Keratinocyte (primary cell): ENCODE results near the gene RPL41. TPM values are rescaled to one million over a fixed set of nuclear protein-coding genes. Genes with fewer than 3 reads are reported as not detected.
"Not testable (repeated sequence)": the region's sequence is repeated elsewhere in the genome, so short reads cannot be mapped to it uniquely, and the experiment has no call there.

Source experiments
- DNase-seq: peaks from one replicate; pipeline ENCODE4 v3.0.0-alpha.2; 2011; ENCODE audit warnings: low read depth, missing footprints, low spot score
- FAIRE-seq: peaks from 2 replicates; lab custom pipeline; 2011; peaks lifted over from hg19 to GRCh38; lab: Jason Lieb, UNC
- H2AFZ ChIP-seq: 2 replicates; pipeline ENCODE4 v1.6.0; 2012; ENCODE audit warnings: low read length, control low read depth, inconsistent platforms; ENCODE audit not compliant: control insufficient read depth
- H3K27ac ChIP-seq: 2 replicates; pipeline ENCODE4 v1.5.1; 2011; ENCODE audit warnings: low read length; ENCODE audit not compliant: control insufficient read depth, insufficient read depth
- H3K27me3 ChIP-seq: 3 replicates; pipeline ENCODE4 v1.6.0; 2011; ENCODE audit warnings: low read length; ENCODE audit not compliant: control insufficient read depth, insufficient read depth; ENCODE audit errors: extremely low read depth
- H3K36me3 ChIP-seq, 2 experiments: 2 replicates in 1 of 2; 3 replicates in 1 of 2; pipeline ENCODE4 v1.5.1; 2011; ENCODE audit warnings: low read length in 2 of 2, mild to moderate bottlenecking in 1 of 2; ENCODE audit not compliant: control insufficient read depth in 2 of 2, insufficient read depth in 2 of 2; ENCODE audit errors: extremely low read depth in 1 of 2
- H3K4me1 ChIP-seq: 3 replicates; pipeline ENCODE4 v1.5.1; 2011; ENCODE audit warnings: low read length; ENCODE audit not compliant: control insufficient read depth, insufficient read depth; ENCODE audit errors: extremely low read depth
- H3K4me2 ChIP-seq: 3 replicates; pipeline ENCODE4 v1.6.0; 2011; ENCODE audit warnings: low read depth, low read length; ENCODE audit not compliant: control insufficient read depth, insufficient read depth; ENCODE audit errors: extremely low read depth
- H3K4me3 ChIP-seq, 3 experiments: fragments of 200-600 bp in 1 of 3; sonication (generic) in 1 of 3; 2 replicates in 2 of 3; 3 replicates in 1 of 3; pipeline ENCODE4 v1.5.1; 2011 to 2016; ENCODE audit warnings: low read length in 3 of 3, mild to moderate bottlenecking in 3 of 3, control low read depth in 2 of 3, inconsistent platforms in 1 of 3, low read depth in 1 of 3, mixed read lengths in 1 of 3, mixed run types in 1 of 3, moderate library complexity in 1 of 3; ENCODE audit not compliant: control insufficient read depth in 2 of 3, insufficient read depth in 2 of 3; ENCODE audit errors: extremely low read depth in 1 of 3
- H3K79me2 ChIP-seq: 2 replicates; pipeline ENCODE4 v1.6.0; 2012; ENCODE audit warnings: low read length; ENCODE audit not compliant: control insufficient read depth, insufficient read depth
- H3K9ac ChIP-seq: 3 replicates; pipeline ENCODE4 v1.6.0; 2011; ENCODE audit warnings: low read length; ENCODE audit not compliant: control insufficient read depth, insufficient read depth; ENCODE audit errors: extremely low read depth
- H3K9me1 ChIP-seq: 3 replicates; pipeline ENCODE4 v1.6.0; 2011; ENCODE audit warnings: low read length; ENCODE audit not compliant: control insufficient read depth, insufficient read depth; ENCODE audit errors: extremely low read depth
- H3K9me3 ChIP-seq: 2 replicates; pipeline ENCODE4 v1.5.1; 2012; ENCODE audit warnings: low read depth, low read length; ENCODE audit not compliant: control insufficient read depth
- H4K20me1 ChIP-seq: 3 replicates; pipeline ENCODE4 v1.6.0; 2011; ENCODE audit warnings: low read length; ENCODE audit not compliant: control insufficient read depth, insufficient read depth; ENCODE audit errors: extremely low read depth
- EZH2 ChIP-seq: IDR thresholded peaks from one replicate; pipeline ENCODE4 v1.6.1; 2012; ENCODE audit warnings: inconsistent platforms, mild to moderate bottlenecking, low read length, moderate library complexity
- dilution Hi-C: fragments of 300-500 bp; cut with MboI; formaldehyde crosslinking; loops from one replicate; pipeline ENCODE4 v1.7.0; 2020; ENCODE audit warnings: low sequenced_read_pairs; ENCODE audit not compliant: extremely low pct_ligation_motif_present
- polyA plus RNA-seq, 5 experiments: library from polyadenylated mRNA; depleted of rRNA in 3 of 5; stranded (reverse) in 3 of 5; stranded (forward) in 1 of 5; unstranded in 1 of 5; fragments of >200 nt; gene quantifications; 1 replicate in 1 of 5; 2 replicates in 3 of 5; 3 replicates in 1 of 5; pipeline versions ENCODE4 v1.2.1 to v1.2.3, GENCODE V29; 2011 to 2012; ENCODE audit warnings: missing spikeins in 2 of 5, low read depth in 1 of 5, low replicate concordance in 1 of 5
- TF ChIP-seq, protein P1 (sequence below), 3 experiments: IDR thresholded peaks in 1 of 3; conservative IDR thresholded peaks in 1 of 3; optimal IDR thresholded peaks in 1 of 3; 2 replicates in 2 of 3; 3 replicates in 1 of 3; pipeline versions ENCODE3 to v1.5.1; 2011; ENCODE audit warnings: low read length in 3 of 3, mild to moderate bottlenecking in 3 of 3, moderate library complexity in 2 of 3, control low read depth in 1 of 3, inconsistent platforms in 1 of 3; ENCODE audit not compliant: insufficient read depth in 2 of 3; ENCODE audit errors: extremely low read depth in 1 of 3

RPL41 gene
- polyA plus RNA-seq, 1 donor (not counting 4 experiments of a cell fraction or from before 2014, with no cell fraction given): 10,481 TPM

DNA sequence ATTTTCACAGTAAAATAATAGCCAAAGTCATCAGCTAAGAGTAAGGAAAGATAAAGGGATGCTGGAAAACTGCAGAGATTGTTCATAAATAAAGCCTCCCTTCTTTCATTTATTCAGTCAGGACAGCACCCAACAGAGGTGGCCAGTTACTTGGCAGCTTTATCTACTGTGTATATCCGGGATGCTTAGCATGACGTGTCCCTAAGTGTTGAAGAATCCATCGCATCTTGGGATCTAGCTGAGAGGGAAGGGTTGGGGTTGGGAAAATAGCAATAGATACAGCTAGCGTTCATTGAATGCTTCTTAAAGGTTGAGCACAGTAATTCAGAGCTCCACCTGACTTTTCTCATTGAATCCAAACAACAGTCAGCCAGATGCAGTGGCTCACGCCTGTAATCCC lies 42.0 kb upstream of the RPL41 start:
- dilution Hi-C loops: no loop called here
- Histone ChIP-seq H3K27me3 (no peaks in the 10 kb centered on the region), H2AFZ (no peak overlapping the region), H3K27ac (no peak overlapping the region), H3K36me3 (no peaks in the 10 kb centered on the region), H3K4me2 (no peak overlapping the region), H3K4me1 (peaks cover 7% of the 10 kb centered on the region), H4K20me1 (no peaks in the 10 kb centered on the region), H3K4me3 (no peak overlapping the region), H3K9ac (no peak overlapping the region), H3K9me1 (no peaks in the 10 kb centered on the region), H3K9me3 (no peaks in the 10 kb centered on the region), H3K79me2 (no peaks in the 10 kb centered on the region)
- FAIRE-seq: no peak
- TF ChIP-seq, protein P1, sequence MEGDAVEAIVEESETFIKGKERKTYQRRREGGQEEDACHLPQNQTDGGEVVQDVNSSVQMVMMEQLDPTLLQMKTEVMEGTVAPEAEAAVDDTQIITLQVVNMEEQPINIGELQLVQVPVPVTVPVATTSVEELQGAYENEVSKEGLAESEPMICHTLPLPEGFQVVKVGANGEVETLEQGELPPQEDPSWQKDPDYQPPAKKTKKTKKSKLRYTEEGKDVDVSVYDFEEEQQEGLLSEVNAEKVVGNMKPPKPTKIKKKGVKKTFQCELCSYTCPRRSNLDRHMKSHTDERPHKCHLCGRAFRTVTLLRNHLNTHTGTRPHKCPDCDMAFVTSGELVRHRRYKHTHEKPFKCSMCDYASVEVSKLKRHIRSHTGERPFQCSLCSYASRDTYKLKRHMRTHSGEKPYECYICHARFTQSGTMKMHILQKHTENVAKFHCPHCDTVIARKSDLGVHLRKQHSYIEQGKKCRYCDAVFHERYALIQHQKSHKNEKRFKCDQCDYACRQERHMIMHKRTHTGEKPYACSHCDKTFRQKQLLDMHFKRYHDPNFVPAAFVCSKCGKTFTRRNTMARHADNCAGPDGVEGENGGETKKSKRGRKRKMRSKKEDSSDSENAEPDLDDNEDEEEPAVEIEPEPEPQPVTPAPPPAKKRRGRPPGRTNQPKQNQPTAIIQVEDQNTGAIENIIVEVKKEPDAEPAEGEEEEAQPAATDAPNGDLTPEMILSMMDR (optimal IDR thresholded peaks at IDR 0.05 in 1 of 3, IDR thresholded peaks at IDR 0.05 in 1 of 3, conservative IDR thresholded peaks at IDR 0.05 in 1 of 3; ENCODE audit: extremely low read depth in 1 of 3, insufficient read depth in 2 of 3, low read length in 3 of 3): no peak
- TF ChIP-seq EZH2: no peak
- no peak for DNase-seq

DNA sequence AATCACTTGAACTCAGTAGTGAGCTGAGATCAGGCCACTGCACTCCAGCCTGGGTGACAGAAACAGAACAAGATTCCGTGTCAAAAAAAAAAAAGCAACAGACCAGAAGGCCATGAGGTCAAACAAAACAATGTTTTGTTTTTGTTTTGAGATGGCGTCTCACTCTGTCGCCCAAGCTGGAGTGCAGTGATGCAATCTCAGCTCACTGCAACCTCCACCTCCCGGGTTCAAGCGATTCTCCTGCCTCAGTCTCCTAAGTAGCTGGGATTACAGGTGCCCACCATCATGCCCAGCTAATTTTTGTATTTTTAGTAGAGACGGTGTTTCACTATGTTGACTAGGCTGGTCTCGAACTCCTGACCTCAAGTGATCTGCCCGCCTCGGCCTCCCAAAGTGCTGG lies 38.5 kb upstream of the RPL41 start:
- H3K79me2 ChIP-seq, DNase-seq, dilution Hi-C loops, H3K36me3 ChIP-seq, H3K4me3 ChIP-seq, H3K9me3 ChIP-seq, H3K4me2 ChIP-seq, H3K27me3 ChIP-seq, H3K27ac ChIP-seq, H2AFZ ChIP-seq, FAIRE-seq, H4K20me1 ChIP-seq, H3K9ac ChIP-seq, H3K9me1 ChIP-seq: not testable (repeated sequence)
- peaks cover 10% of the 10 kb centered on the region for H3K4me1 ChIP-seq

DNA sequence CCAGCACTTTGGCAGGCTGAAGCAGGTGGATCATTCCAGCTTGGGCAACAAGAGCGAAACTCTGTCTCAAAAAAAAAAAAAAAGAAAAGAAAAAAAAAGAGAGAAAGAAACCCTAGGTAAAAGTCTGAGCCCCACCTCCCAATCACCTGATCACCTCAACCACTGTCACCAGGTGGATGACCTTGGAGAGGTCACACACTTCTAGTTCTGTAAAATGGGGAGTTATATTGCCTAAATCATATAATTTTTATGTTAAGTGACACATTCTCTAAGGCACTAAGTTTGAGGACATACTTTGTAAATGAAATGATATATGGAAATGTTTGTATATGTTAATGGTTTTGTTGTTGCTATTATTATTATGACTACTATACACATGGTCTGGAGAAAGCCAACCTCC lies 38.0 kb upstream of the RPL41 start:
- Histone ChIP-seq H3K79me2 (no peaks in the 10 kb centered on the region), H3K27me3 (no peaks in the 10 kb centered on the region), H3K9me3 (no peaks in the 10 kb centered on the region), H3K4me2 (peak overlapping the region; percentile 93), H3K9ac (no peak overlapping the region), H3K4me3 (no peak overlapping the region), H2AFZ (peak overlapping the region; percentile 62), H3K4me1 (peaks cover 10% of the 10 kb centered on the region), H3K9me1 (no peaks in the 10 kb centered on the region), H4K20me1 (no peaks in the 10 kb centered on the region), H3K27ac (no peak overlapping the region), H3K36me3 (peaks cover 0 to under 1% of the 10 kb centered on the region in 2 experiments)
- DNase-seq (no peak), FAIRE-seq (no peak)
- TF ChIP-seq EZH2: no peak
- TF ChIP-seq, protein P1 (optimal IDR thresholded peaks at IDR 0.05 in 1 of 3, IDR thresholded peaks at IDR 0.05 in 1 of 3, conservative IDR thresholded peaks at IDR 0.05 in 1 of 3; ENCODE audit: extremely low read depth in 1 of 3, insufficient read depth in 2 of 3, low read length in 3 of 3): no peak
- dilution Hi-C loops: no loop called here
